Measurements from ENCODE around the gene FREM2. TPM values are rescaled to one million over a fixed set of nuclear protein-coding genes. Genes with fewer than 3 reads are reported as not detected.

Gene FREM2
- total RNA-seq, 3 donors from 2014 or later: 0.82 to 3.3 (median 1.3) TPM

GRCh38 chr13:38777347-38778119 lies 90.7 kb downstream of the FREM2 start:
- no peak for ATAC-seq

GRCh38 chr13:38781539-38781938 lies 94.7 kb downstream of the FREM2 start:
- H3K4me3 ChIP-seq: no peak overlapping the region
- TF ChIP-seq CTCF (IDR thresholded peaks at IDR 0.05): no peak
- H3K36me3 ChIP-seq (ENCODE audit: low read depth): no peaks in the 10 kb centered on the region
- H3K4me1 ChIP-seq (ENCODE audit: low read depth): no peaks in the 10 kb centered on the region
- no peak for ATAC-seq
- intact Hi-C loops (cut with DNase I, micrococcal nuclease): no loop called here
- DNase-seq: no peak
- no peaks in the 10 kb centered on the region for H3K9me3 ChIP-seq

More at GRCh38 chr13:38777347-38778119, 90.7 kb downstream of the FREM2 start:
- no peak for TF ChIP-seq CTCF (IDR thresholded peaks at IDR 0.05)
- Histone ChIP-seq H3K4me1 (ENCODE audit: low read depth) (no peaks in the 10 kb centered on the region), H3K9me3 (no peaks in the 10 kb centered on the region), H3K4me3 (no peak overlapping the region), H3K36me3 (ENCODE audit: low read depth) (no peaks in the 10 kb centered on the region)
- no peak for DNase-seq
- intact Hi-C loops (cut with DNase I, micrococcal nuclease): no loop called here

GRCh38 chr13:38784036-38784880 lies 97.4 kb downstream of the FREM2 start:
- ATAC-seq (peak; percentile 66), DNase-seq (peak in 1 of 3 donors; percentile 79)
- Histone ChIP-seq H3K36me3 (ENCODE audit: low read depth) (no peaks in the 10 kb centered on the region), H3K4me3 (no peak overlapping the region), H3K4me1 (ENCODE audit: low read depth) (no peaks in the 10 kb centered on the region), H3K9me3 (no peaks in the 10 kb centered on the region)
- intact Hi-C loops (cut with DNase I, micrococcal nuclease): no loop called here
- no peak for TF ChIP-seq CTCF (IDR thresholded peaks at IDR 0.05)

GRCh38 chr13:38785042-38785441 lies 98.2 kb downstream of the FREM2 start:
- no peak for TF ChIP-seq CTCF (IDR thresholded peaks at IDR 0.05)
- H3K36me3 ChIP-seq (ENCODE audit: low read depth): no peaks in the 10 kb centered on the region
- no peak overlapping the region for H3K4me3 ChIP-seq
- H3K4me1 ChIP-seq (ENCODE audit: low read depth): no peaks in the 10 kb centered on the region
- intact Hi-C loops (cut with DNase I, micrococcal nuclease): no loop called here
- H3K9me3 ChIP-seq: no peaks in the 10 kb centered on the region
- ATAC-seq: no peak
- DNase-seq: peak in 1 of 3 donors; percentile 7

- Histone ChIP-seq H3K36me3 (ENCODE audit: low read depth) (no peaks in the 10 kb centered on the region), H3K9me3 (no peaks in the 10 kb centered on the region), H3K4me3 (no peak overlapping the region), H3K4me1 (ENCODE audit: low read depth) (no peaks in the 10 kb centered on the region)
- intact Hi-C loops (cut with DNase I, micrococcal nuclease): no loop called here
- DNase-seq: no peak
- peak; percentile 33 for ATAC-seq
- no peak for TF ChIP-seq CTCF (IDR thresholded peaks at IDR 0.05)
These were observed 98.6 kb downstream of the FREM2 start for GRCh38 chr13:38785490-38785889.
